Skeletal muscle tissue (tissue), 4 donors: ENCODE results near the gene ACP3. TPM values are rescaled to one million over a fixed set of nuclear protein-coding genes. Genes with fewer than 3 reads are reported as not detected.
"Not testable (repeated sequence)": the region's sequence is repeated elsewhere in the genome, so short reads cannot be mapped to it uniquely, and the experiment has no call there.

Experiments used
- H3K27ac ChIP-seq: one replicate; pipeline ENCODE4 v1.7.0; 2013; ENCODE audit warnings: mild to moderate bottlenecking, low read depth, low read length, inconsistent platforms
- H3K27me3 ChIP-seq, 3 donors: one replicate each; pipeline ENCODE4 v1.7.0; 2013; ENCODE audit warnings: low read length in 3 of 3; ENCODE audit not compliant: control insufficient read depth in 3 of 3, insufficient read depth in 3 of 3
- H3K36me3 ChIP-seq, 3 donors: one replicate each; pipeline ENCODE4 v1.7.0; 2013; ENCODE audit warnings: low read length in 3 of 3; ENCODE audit not compliant: control insufficient read depth in 3 of 3, insufficient read depth in 3 of 3
- H3K4me1 ChIP-seq, 3 donors: one replicate each; pipeline ENCODE4 v1.7.0; 2013; ENCODE audit warnings: low read length in 3 of 3, mild to moderate bottlenecking in 3 of 3; ENCODE audit not compliant: control insufficient read depth in 3 of 3, insufficient read depth in 3 of 3
- H3K4me3 ChIP-seq, 3 donors: one replicate each; pipeline ENCODE4 v1.7.0; 2013; ENCODE audit warnings: low read length in 3 of 3
- H3K9ac ChIP-seq, 3 donors: one replicate each; pipeline ENCODE4 v1.7.0; 2013; ENCODE audit warnings: low read length in 3 of 3, mild to moderate bottlenecking in 3 of 3, moderate library complexity in 2 of 3, low read depth in 1 of 3
- H3K9me3 ChIP-seq, 3 donors: one replicate each; pipeline ENCODE4 v1.7.0; 2013; ENCODE audit warnings: low read length in 3 of 3; ENCODE audit not compliant: control insufficient read depth in 3 of 3
- total RNA-seq: library from RNA; depleted of rRNA; stranded (reverse); fragments of >200 nt; gene quantifications from one replicate; pipeline ENCODE4 v1.2.3, GENCODE V29; 2014
- donor health status: Osteomylitis.

ACP3 gene
- total RNA-seq, 1 donor from 2014 or later, result 0.52 TPM

DNA sequence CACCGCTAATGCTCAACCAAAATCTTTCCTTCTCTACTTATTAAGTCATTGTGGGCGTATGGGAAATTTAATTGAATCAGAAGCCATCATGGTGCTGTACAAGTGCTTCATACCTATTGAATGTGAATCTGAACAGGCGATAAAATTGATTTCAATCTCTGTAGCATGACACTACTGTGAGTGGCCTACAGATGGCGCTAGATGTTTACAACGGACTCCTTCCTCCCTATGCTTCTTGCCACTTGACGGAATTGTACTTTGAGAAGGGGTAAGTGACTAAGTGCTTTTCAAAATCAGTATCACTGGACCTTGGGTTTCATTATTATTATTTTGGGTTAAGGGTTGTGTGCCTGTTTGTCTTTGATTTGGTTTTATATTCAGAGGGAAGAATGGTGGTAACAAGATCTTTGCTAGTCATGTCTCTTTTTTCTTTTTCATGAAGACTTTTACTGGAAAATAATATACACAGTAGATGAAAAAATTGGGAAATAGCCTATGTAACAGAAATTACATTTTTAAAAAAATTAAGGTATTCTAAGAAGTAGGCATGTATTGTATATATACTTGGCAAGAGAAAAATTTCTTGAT is 35.4 kb downstream of the ACP3 start:
- Histone ChIP-seq H3K9me3 (no peaks in the 10 kb centered on the region), H3K9ac (no peak overlapping the region), H3K4me1 (no peaks in the 10 kb centered on the region), H3K27ac (no peak overlapping the region), H3K27me3 (no peaks in the 10 kb centered on the region), H3K36me3 (no peaks in the 10 kb centered on the region), H3K4me3 (no peak overlapping the region)

DNA sequence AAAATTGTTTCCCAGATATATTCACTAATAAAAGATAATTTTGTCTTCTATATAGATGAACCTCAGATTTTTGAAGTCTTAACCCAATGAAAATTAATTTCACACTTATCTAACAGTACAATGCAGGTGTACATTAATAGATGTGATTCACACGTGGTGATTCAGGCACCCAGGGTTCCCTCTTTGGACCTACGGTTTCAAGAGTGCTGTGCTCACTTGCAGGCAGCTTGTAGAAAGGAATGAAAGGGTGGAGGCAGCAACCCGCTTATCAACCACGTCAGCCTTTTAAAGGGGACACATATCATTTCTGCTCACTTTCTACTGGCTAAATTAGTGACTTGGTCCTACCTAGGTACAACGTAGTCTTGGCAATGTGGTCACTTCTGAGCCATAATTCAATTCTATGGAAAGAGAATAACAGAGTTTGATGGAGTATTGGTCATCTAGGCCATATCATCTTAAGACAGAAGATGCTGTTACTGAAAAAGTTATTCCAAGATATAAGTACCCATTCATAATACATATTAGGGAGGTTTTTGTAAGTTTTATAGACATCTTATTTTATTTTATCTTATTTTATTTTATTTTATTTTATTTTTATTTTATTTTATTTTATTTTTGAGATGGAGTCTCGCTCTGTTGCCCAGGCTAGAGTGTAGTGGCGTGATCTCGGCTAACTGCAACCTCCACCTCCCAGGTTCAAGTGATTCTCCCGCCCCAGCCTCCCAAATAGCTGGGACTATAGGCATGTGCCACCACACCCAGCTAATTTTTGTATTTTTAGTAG is 37.9 kb downstream of the ACP3 start:
- Histone ChIP-seq H3K27ac (no peak overlapping the region), H3K27me3 (no peaks in the 10 kb centered on the region)

DNA sequence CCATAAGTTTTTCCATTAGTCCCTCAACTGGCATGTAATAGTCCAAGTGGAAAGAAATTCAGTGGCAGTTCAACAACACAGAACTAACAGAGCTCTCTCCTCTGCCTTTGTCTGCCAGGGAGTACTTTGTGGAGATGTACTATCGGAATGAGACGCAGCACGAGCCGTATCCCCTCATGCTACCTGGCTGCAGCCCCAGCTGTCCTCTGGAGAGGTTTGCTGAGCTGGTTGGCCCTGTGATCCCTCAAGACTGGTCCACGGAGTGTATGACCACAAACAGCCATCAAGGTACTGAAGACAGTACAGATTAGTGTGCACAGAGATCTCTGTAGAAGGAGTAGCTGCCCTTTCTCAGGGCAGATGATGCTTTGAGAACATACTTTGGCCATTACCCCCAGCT is 39.4 kb downstream of the ACP3 start:
- Histone ChIP-seq H3K4me1 (no peaks in the 10 kb centered on the region), H3K4me3 (no peak overlapping the region), H3K27me3 (no peaks in the 10 kb centered on the region), H3K9ac (no peak overlapping the region), H3K9me3 (no peaks in the 10 kb centered on the region), H3K27ac (no peak overlapping the region), H3K36me3 (no peaks in the 10 kb centered on the region)

More for the DNA sequence above, 37.9 kb downstream of the ACP3 start:
- Histone ChIP-seq H3K9ac (no peak overlapping the region), H3K36me3 (no peaks in the 10 kb centered on the region), H3K4me1 (no peaks in the 10 kb centered on the region), H3K9me3 (no peaks in the 10 kb centered on the region), H3K4me3 (no peak overlapping the region)

DNA sequence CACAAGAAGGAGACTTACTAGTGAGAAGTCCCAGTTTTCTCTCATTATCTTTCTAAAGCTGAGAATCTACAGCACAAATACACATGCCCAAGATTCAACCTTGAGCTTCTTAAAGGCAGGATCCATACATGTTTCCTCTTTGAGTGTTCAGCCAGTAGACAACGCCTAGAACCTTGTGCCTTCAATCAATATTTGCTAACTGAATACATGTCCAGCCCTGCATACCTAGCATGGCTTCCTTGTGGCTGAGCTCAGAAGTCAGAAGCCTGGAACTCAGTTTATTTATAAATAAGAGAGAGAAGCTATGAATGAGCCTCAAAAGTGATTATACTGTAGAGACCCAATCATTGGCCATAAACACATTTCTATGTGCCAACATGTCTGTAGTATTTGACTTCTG is 43.5 kb downstream of the ACP3 start:
- no peak overlapping the region for H3K27ac ChIP-seq
- H3K4me1 ChIP-seq, result no peaks in the 10 kb centered on the region
- H3K36me3 ChIP-seq, result no peaks in the 10 kb centered on the region
- H3K9ac ChIP-seq, result no peak overlapping the region
- no peaks in the 10 kb centered on the region for H3K27me3 ChIP-seq
- H3K4me3 ChIP-seq, result no peak overlapping the region
- no peaks in the 10 kb centered on the region for H3K9me3 ChIP-seq

DNA sequence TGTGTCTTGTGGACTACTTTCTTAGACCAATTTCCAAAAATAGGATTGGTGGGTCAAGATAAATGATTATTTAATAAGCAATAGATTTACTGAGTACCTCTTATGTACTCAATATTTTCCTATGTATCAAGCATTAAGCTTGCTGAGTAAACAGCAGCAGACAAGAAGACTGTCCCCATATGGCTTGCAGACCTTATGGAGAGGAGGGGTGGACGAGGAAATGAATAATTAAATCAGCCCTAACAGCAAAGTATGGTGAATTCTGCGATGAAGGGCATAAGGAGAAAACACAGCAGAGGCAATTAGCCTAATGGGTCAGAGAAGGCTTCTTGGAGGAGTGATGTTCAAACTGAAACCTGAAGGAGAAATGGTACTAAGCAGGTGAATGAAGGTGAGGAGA is 45.1 kb downstream of the ACP3 start:
- Histone ChIP-seq H3K9me3 (no peaks in the 10 kb centered on the region), H3K4me1 (no peaks in the 10 kb centered on the region), H3K4me3 (no peak overlapping the region), H3K9ac (no peak overlapping the region), H3K27me3 (no peaks in the 10 kb centered on the region), H3K27ac (no peak overlapping the region), H3K36me3 (no peaks in the 10 kb centered on the region)

DNA sequence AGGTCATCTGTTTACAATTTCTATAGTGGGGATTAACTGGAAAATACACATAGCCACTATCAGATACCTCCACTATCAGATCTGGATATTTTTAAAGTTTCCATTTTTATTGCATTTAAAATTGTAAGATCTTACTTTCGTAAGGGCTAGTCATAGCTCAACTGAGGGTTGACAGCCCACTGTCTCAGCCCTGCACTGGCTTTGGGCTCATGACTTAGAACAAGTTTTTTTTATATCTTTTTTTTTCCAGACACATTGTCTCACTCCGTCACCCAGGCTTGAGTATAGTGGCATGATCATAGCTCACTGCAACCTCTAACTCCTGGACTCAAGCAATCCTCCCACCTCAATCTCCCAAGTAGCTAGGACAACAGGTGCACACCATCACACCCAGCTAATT is 51.3 kb downstream of the ACP3 start:
- Histone ChIP-seq H3K27ac (no peak overlapping the region), H3K36me3 (no peaks in the 10 kb centered on the region), H3K9me3 (no peaks in the 10 kb centered on the region), H3K4me3 (no peak overlapping the region), H3K27me3 (no peaks in the 10 kb centered on the region), H3K4me1 (no peaks in the 10 kb centered on the region), H3K9ac (no peak overlapping the region)

DNA sequence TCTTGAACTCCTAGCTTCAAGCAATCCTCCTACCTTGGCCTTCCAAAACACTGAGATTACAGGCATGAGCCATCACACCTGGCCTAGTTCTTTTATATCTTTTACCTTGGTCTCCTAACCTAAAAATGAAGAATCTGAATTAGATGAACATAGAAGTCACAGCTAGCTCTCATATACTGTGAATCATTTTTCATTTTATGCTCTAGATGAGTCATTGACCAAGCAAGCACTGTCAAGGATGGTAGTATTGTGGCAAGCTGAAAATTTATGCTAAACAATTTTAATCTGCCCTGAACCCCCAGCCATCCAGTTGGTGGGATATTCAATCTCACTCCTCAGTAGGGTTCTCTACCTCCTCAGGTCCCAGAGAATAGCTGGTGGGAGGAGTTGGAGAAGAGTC is 51.8 kb downstream of the ACP3 start:
- H3K4me1 ChIP-seq, result no peaks in the 10 kb centered on the region
- no peaks in the 10 kb centered on the region for H3K36me3 ChIP-seq
- no peaks in the 10 kb centered on the region for H3K27me3 ChIP-seq
- no peak overlapping the region for H3K4me3 ChIP-seq
- H3K9ac ChIP-seq, result no peak overlapping the region
- H3K9me3 ChIP-seq, result no peaks in the 10 kb centered on the region
- no peak overlapping the region for H3K27ac ChIP-seq

DNA sequence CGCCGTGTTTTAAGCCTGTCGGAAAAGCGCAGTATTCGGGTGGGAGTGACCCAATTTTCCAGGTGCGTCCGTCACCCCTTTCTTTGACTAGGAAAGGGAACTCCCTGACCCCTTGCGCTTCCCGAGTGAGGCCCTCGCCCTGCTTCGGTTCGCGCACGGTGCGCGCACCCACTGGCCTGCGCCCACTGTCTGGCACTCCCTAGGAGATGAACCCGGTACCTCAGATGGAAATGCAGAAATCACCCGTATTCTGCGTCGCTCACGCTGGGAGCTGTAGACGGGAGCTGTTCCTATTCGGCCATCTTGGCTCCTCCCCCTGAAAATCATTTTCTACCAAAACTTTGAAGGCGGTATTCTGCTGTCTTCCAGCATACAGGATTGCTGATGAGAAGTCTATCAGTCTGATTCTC is 59.7 kb downstream of the ACP3 start:
- H3K36me3 ChIP-seq, H3K4me1 ChIP-seq, H3K9me3 ChIP-seq, H3K9ac ChIP-seq, H3K27ac ChIP-seq, H3K4me3 ChIP-seq, H3K27me3 ChIP-seq: not testable (repeated sequence)

DNA sequence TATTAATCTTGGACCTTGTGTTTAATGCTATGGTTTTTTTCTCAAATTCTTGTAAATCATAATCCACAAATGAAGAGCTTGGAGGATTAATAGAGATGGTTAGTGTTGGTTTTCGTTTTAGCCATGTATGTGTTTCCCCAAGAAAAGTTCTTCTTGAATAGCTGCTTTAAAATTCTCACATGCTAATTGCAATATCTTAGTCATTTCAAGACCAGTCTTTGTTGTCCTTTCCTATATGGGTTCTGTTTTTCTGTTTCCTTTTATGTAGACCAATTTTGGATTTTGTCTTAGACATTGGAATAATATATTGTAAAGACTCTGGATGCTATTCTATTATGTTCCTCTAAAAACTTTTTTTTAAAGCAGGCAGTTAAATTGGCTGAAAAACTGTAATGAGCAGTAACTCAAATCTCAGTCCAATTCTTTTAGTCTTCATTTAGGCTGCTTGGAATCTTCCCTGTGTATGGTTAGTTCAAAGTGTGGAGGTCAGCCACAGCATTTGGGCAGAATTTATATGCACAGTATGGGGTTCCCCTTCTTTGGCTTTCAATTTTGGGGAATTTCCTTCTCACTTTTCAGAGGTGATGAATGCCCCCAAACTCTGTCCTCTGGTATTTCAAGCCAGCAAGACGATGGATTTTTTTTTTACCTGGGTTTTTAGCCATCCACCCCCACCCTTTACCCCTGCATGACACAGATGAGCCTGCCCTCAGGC is 61.0 kb downstream of the ACP3 start:
- Histone ChIP-seq H3K4me3 (no peak overlapping the region), H3K4me1 (no peaks in the 10 kb centered on the region)

DNA sequence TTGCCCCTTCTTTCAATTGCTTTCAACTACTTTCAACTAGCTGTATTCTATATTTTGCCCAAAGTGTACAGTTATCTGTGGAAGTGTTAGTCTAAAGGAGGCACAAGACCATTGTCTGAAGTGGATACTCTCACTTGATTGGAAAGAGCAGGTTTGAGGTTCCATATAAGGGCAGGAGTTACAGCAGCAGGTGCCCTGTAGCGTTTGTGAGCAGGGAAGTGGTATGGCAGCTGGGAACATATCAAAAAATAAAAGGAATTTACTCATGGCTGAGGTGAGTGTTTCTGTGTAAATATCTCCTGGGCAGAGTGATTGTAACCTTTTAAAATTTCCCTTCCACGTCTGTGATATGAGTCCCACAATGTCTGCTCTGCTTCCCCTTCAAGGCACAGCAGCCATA is 61.6 kb downstream of the ACP3 start:
- H3K4me3 ChIP-seq, result no peak overlapping the region
- H3K27me3 ChIP-seq, result peaks cover 0 to 4% (median 0%) of the 10 kb centered on the region in 3 donors
- H3K36me3 ChIP-seq, result no peaks in the 10 kb centered on the region
- H3K9ac ChIP-seq, result no peak overlapping the region
- no peaks in the 10 kb centered on the region for H3K9me3 ChIP-seq
- no peak overlapping the region for H3K27ac ChIP-seq
- H3K4me1 ChIP-seq, result no peaks in the 10 kb centered on the region

More for the DNA sequence above, 61.0 kb downstream of the ACP3 start:
- no peaks in the 10 kb centered on the region for H3K36me3 ChIP-seq
- H3K9ac ChIP-seq, result no peak overlapping the region
- peaks cover 0 to 1% (median 0%) of the 10 kb centered on the region in 3 donors for H3K27me3 ChIP-seq
- H3K27ac ChIP-seq, result no peak overlapping the region
- no peaks in the 10 kb centered on the region for H3K9me3 ChIP-seq
